ENCODE data around the gene NREP.

- no peak for TF ChIP-seq POLR2A (IDR thresholded peaks at IDR 0.05)
- TF ChIP-seq CTCF (IDR thresholded peaks at IDR 0.05): no peak
These were observed 4.5 kb downstream of the NREP start for GRCh38 chr5:111752426-111752965.
